Activated CD8-positive, alpha-beta memory T cell treated with anti-CD3 and anti-CD28 coated beads for 36 hours (primary cell): ENCODE measurements around the gene UBL5. TPM values are rescaled to one million over a fixed set of nuclear protein-coding genes. Genes with fewer than 3 reads are reported as not detected.

ENCODE experiments used
- CTCF ChIA-PET: fragments of 350-600 bp; sonication (Branson Sonifier 250); formaldehyde crosslinking; loops from one replicate; lab custom pipeline; 2021; ENCODE audit warnings: antibody characterized with exemption; lab: Charles Lee
- POLR2A ChIA-PET: fragments of 350-600 bp; sonication (Branson Sonifier 250); formaldehyde crosslinking; loops from one replicate; lab custom pipeline; 2021; ENCODE audit warnings: antibody characterized with exemption; lab: Charles Lee
- total RNA-seq, 2 experiments: library from RNA; stranded (reverse); gene quantifications; one replicate each; pipeline ENCODE4 v1.2.3, GENCODE V29; 2021

Gene UBL5
- total RNA-seq, 2 experiments from 2014 or later, result 342 to 354 TPM

DNA sequence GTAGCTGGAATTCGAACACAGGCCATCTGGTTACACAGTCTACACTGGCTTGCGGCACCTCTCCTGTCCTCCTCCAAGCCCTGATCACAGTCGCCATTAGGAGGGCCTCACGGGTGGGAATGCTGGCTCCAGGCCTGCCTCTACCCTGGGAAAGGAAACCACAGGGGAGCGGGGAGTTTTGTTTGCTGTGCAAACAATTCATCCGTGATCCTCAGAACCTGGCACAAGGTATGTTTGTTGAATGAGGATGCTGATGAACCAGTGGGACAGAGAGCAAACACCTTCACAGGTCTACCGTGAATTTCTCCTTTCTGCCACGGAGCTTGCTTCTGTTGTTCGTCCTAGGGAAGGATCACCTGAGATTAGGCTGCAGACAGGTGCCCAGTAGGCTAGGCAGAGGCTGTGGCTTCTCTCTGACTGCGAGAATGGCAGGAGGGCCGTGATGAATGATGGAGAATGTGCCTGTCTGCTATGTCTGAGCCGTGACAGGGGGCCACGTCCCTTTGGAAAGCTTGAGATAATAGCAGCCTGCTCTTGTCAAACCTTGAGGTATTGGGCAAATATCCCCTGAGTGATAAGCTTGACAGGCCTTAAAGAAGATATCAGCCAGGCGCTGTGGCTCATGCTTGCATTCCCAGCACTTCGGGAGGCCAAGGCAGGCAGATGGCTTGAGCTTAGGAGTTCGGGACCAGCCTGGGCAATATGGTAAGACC lies 44.1 kb downstream of the UBL5 start:
- CTCF ChIA-PET, result no interaction called here
- POLR2A ChIA-PET, result interaction anchor here (0.6 kb wide), 1 partner anchor 546 kb away, joined by 9 read pairs; no protein-coding TSS in a partner anchor

DNA sequence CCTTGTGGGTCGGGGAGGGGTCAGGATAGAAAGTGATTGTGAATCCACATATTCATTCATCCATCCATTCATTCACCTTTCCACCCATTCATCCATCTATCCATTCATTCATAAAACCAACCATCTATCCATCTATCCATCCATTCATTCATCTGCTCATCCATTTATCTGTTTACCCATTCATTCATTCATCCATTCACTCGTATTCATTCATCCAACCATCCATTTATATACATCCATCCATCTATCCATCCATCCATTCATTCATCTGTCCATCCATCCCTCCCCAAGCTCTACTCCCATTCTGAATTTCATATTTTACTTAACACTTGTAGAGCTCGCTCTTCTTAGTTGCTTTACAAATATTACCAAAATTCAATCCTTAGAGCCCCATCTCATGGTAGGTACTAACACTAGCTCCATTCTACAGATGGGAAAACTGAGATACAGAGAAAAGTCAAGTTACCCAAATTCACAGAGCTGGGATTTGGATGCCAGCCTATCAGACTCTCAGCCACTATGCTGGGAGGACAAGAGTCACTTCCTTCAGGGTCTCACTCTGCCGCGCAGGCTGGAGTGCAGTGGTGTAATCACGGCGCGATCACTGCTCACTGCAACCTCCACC lies 45.0 kb downstream of the UBL5 start:
- ChIA-PET CTCF (interaction anchor here (0.6 kb wide), 2 partner anchors 12 to 32 kb away, joined by 3 to 4 read pairs; no protein-coding TSS in a partner anchor), POLR2A (no interaction called here)

DNA sequence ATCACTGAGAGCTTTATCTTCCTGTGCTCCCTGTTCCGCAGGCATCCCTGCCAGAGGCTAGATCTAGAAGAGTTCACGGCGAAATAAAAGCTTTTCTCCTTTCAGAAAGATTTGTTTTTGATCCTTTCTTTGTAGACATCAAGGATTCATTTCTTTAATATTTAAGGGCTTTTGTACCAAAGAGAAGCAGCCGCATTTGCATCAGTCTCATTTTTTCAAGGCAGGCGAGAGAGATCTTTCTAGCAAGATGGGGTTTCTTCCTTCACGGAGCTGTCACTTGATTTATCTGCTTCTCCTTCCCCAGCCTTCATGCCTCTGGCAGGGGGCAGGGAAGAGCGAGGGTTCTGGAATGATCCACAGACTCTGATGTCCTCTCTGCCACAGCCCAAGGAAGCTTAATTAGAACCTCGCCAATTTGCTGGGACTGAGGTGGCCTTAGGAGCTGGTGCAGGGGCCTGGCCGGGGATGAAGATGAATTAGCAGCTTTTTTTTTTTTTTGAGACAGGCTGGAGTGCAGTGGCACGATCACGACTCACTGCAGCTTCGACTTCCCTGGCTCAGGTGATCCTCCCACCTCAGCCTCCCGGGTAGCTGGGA lies 47.4 kb downstream of the UBL5 start:
- CTCF ChIA-PET, result interaction anchor here (0.6 kb wide), 1 partner anchor 122 kb away, joined by 4 read pairs; no protein-coding TSS in a partner anchor

DNA sequence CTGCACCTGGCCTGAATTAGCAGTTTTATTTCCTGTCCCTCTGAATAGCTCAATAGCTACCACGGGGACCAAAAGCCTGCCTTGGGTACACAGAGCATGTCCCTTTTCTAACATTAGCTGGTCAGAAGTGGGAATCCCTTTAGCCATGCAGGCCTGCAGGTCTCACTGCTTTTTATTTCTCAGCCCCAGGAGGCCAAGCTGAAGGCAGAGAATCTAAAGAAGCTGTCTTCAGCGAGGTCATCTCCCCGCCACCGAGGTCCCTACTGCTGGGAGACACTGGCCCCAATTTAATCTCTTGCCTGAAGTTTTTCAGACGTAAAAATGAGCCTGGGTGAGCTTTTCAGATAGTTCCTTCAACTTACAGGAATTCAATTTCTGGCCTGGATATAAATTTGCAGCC lies 48.1 kb downstream of the UBL5 start:
- POLR2A ChIA-PET, result no interaction called here

More for the DNA sequence above, 47.4 kb downstream of the UBL5 start:
- POLR2A ChIA-PET, result no interaction called here

DNA sequence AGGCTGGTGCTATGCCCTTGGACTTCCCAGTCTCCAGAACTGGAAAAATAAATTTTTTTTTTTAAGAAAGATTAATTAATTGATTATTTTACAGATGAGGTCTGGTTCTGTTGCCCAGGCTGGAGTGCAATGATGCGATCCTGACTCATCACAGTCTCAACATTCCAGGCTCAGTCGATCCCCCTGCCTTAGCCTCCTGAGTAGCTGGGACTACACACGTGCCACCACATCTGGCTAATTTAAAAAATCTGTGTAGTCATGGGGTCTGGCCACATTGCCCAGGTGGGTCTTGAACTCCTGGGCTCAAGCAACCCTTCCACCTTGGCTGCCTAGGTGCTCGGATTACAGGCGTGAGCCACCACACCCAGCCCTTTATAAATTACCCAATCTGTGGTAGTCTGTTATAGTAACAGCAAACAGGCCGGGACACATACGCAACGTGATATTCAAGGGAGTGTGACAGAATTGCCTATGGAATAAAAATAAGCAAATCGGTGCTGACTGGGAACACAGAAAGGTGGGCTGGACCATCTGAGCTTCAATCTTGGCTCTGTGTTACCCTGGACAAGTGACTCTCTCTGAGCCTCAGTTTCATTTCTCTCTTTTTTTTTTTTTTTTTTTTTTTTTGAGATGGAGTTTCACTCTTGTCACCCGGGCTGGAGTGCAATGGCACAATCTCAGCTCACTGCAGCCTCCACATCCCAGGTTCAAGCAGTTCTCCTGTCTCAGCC lies 50.2 kb downstream of the UBL5 start:
- CTCF ChIA-PET, result no interaction called here

More for the DNA sequence above, 48.1 kb downstream of the UBL5 start:
- CTCF ChIA-PET, result interaction anchor here (0.6 kb wide), 1 partner anchor 122 kb away, joined by 4 read pairs; no protein-coding TSS in a partner anchor

DNA sequence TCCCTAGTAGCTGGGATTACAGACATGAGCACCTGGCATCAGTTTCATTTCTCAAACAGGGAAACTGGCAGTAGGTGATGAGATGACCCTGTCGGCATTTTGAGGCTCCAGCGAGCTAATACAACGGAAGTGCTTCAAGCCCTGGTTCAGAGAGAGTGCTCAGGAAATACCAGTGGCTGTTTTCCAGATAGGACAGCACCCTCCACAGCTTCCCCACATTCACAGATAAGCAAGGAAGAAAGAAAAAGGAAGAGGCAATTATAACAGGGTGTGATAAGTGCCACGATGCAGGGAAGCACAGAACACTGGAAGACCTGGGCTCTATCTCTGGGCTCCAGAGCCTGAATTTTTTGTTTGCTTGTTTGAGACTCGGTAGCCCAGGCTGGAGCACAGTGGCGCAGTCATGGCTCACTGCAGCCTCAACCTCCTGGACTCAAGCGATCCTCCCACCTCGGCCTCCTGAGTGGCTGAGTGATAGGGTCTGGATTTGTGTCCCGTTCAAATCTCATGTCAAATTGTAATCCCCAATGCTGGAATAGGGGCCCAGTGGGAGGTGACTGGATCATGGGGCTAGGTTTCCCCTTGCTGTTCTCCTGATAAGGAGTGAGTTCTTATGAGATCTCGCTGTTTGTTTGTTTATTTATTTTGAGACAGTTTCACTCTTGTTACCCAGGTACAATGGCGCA lies 50.9 kb downstream of the UBL5 start:
- CTCF ChIA-PET, result no interaction called here
- POLR2A ChIA-PET, result no interaction called here

More for the DNA sequence above, 50.2 kb downstream of the UBL5 start:
- POLR2A ChIA-PET, result interaction anchor here (0.6 kb wide), 1 partner anchor 32 kb away, joined by 3 read pairs; no protein-coding TSS in a partner anchor

Other genes with a start within 250 kb of the UBL5 start
- gene ZNF121, start 243.4 kb upstream of the UBL5 start, total RNA-seq, result 10 to 100 TPM; 83.8 to 85.9 TPM
- 10 to 100 TPM; 33.6 to 33.8 TPM for gene ZNF561, start 206.7 kb upstream of the UBL5 start, total RNA-seq
- 10 to 100 TPM; 45.0 to 47.6 TPM for gene ZNF562, start 152.8 kb upstream of the UBL5 start, total RNA-seq
- 1 to 10 TPM; 4.0 to 4.7 TPM for gene ZNF846, start 59.2 kb upstream of the UBL5 start, total RNA-seq
- gene FBXL12, start 8.8 kb upstream of the UBL5 start, total RNA-seq, result 10 to 100 TPM; 24.7 TPM
- gene PIN1, start 7.4 kb downstream of the UBL5 start, total RNA-seq, result 100 to 1,000 TPM in 1 of 2 experiments, 10 to 100 TPM in 1; 95.5 to 107 TPM
- under 1 TPM in 1 of 2 experiments, not detected in 1; 0.27 TPM for gene OLFM2, start 108.6 kb downstream of the UBL5 start, total RNA-seq
- under 1 TPM; 0.50 to 0.63 TPM for gene COL5A3, start 182.6 kb downstream of the UBL5 start, total RNA-seq
- not detected for gene RDH8, start 185.6 kb downstream of the UBL5 start, total RNA-seq